ENCODE measurements around the gene GABRP.
A peak's percentile ranks its signal among the peaks of the same experiment; 100 is the strongest.
"Not testable (repeated sequence)": the region's sequence is repeated elsewhere in the genome, so short reads cannot be mapped to it uniquely, and the experiment has no call there.

The GABRP gene

DNA sequence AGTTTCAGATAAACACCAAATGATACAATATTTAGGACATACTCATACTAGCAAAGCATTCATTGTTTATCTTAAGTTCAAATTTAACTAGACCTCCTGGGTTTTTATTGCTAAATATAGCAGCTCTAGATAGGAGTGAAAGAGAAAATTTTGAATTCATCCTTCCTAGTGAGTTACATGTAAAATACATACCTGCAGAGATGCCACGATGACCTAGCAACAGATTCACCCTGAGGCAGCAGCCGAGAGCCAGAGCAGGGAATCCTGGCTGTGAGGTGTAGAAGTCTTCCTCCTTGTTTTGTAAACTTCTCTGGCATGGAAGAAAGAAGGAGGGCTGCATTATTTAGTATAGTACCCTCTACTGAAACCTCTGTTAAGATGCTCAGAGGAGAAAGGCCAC, 25.9 kb upstream of the GABRP start:
- DNase-seq (ENCODE audit: low spot score) (no peak), ATAC-seq (ENCODE audit: low read depth) (no peak)
- peaks cover 36% of the 10 kb centered on the region for H3K4me1 ChIP-seq (ENCODE audit: insufficient read depth, poor library complexity, severe bottlenecking)
- H3K36me3 ChIP-seq (ENCODE audit: low read depth), result no peaks in the 10 kb centered on the region
- no peaks in the 10 kb centered on the region for H3K9me3 ChIP-seq (ENCODE audit: severe bottlenecking)
- TF ChIP-seq, protein P1, sequence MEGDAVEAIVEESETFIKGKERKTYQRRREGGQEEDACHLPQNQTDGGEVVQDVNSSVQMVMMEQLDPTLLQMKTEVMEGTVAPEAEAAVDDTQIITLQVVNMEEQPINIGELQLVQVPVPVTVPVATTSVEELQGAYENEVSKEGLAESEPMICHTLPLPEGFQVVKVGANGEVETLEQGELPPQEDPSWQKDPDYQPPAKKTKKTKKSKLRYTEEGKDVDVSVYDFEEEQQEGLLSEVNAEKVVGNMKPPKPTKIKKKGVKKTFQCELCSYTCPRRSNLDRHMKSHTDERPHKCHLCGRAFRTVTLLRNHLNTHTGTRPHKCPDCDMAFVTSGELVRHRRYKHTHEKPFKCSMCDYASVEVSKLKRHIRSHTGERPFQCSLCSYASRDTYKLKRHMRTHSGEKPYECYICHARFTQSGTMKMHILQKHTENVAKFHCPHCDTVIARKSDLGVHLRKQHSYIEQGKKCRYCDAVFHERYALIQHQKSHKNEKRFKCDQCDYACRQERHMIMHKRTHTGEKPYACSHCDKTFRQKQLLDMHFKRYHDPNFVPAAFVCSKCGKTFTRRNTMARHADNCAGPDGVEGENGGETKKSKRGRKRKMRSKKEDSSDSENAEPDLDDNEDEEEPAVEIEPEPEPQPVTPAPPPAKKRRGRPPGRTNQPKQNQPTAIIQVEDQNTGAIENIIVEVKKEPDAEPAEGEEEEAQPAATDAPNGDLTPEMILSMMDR (IDR thresholded peaks at IDR 0.05; ENCODE audit: poor library complexity, severe bottlenecking), result no peak
- no peaks in the 10 kb centered on the region for H3K27me3 ChIP-seq (ENCODE audit: insufficient read depth, poor library complexity, severe bottlenecking)
- H3K4me3 ChIP-seq (ENCODE audit: severe bottlenecking), result no peak overlapping the region
- H3K27ac ChIP-seq (ENCODE audit: poor library complexity, severe bottlenecking), result peak overlapping the region; percentile 77

DNA sequence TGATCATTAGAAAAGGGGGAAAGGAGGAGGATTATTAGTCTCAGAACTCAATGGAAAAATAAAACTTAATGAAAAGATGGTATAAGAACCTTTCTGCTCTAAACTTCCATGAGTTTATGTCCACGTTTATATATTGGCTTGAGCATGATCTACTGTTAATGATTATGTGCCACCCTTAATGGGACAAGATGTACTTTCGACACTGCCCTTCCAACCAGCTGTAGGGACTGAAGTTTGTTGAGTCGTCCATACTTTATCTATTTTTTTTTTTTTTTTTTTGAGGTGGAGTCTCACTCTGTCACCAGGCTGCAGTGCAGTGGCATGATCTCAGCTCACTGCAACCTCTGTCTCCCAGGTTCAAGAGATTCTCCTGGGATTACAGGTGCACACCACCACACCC, 25.0 kb upstream of the GABRP start:
- Histone ChIP-seq H3K9me3 (ENCODE audit: severe bottlenecking) (no peaks in the 10 kb centered on the region), H3K4me3 (ENCODE audit: severe bottlenecking) (no peak overlapping the region), H3K4me1 (ENCODE audit: insufficient read depth, poor library complexity, severe bottlenecking) (peaks cover 28% of the 10 kb centered on the region), H3K27ac (ENCODE audit: poor library complexity, severe bottlenecking) (no peak overlapping the region), H3K27me3 (ENCODE audit: insufficient read depth, poor library complexity, severe bottlenecking) (no peaks in the 10 kb centered on the region), H3K36me3 (ENCODE audit: low read depth) (no peaks in the 10 kb centered on the region)
- ATAC-seq (ENCODE audit: low read depth) (no peak), DNase-seq (ENCODE audit: low spot score) (no peak)
- TF ChIP-seq, protein P1 (IDR thresholded peaks at IDR 0.05; ENCODE audit: poor library complexity, severe bottlenecking), result no peak

DNA sequence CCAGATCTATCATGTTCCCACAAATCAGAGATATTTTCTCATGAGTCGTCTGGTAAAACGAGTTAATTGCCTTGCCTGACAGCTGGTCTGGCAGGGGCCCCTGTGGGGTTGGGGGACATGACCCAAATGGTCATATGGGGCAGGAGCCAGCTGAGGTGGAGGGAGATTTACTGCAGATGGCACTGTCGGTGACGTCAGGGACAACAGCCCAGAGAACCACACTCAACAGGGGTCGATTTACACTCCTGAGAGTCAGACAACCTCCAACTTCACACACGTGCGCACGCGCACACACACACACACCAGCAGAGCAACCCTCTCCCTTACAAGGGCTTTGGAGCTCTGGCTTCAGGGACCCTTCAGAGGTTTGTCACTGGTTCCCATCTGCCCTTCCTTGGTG, 23.4 kb upstream of the GABRP start:
- H3K4me3 ChIP-seq (ENCODE audit: severe bottlenecking), result no peak overlapping the region
- DNase-seq (ENCODE audit: low spot score), result no peak
- no peak overlapping the region for H3K27ac ChIP-seq (ENCODE audit: poor library complexity, severe bottlenecking)
- H3K27me3 ChIP-seq (ENCODE audit: insufficient read depth, poor library complexity, severe bottlenecking), result no peaks in the 10 kb centered on the region
- H3K4me1 ChIP-seq (ENCODE audit: insufficient read depth, poor library complexity, severe bottlenecking), result peaks cover 25% of the 10 kb centered on the region
- TF ChIP-seq, protein P1 (IDR thresholded peaks at IDR 0.05; ENCODE audit: poor library complexity, severe bottlenecking), result no peak
- no peaks in the 10 kb centered on the region for H3K9me3 ChIP-seq (ENCODE audit: severe bottlenecking)
- no peak for ATAC-seq (ENCODE audit: low read depth)
- no peaks in the 10 kb centered on the region for H3K36me3 ChIP-seq (ENCODE audit: low read depth)

DNA sequence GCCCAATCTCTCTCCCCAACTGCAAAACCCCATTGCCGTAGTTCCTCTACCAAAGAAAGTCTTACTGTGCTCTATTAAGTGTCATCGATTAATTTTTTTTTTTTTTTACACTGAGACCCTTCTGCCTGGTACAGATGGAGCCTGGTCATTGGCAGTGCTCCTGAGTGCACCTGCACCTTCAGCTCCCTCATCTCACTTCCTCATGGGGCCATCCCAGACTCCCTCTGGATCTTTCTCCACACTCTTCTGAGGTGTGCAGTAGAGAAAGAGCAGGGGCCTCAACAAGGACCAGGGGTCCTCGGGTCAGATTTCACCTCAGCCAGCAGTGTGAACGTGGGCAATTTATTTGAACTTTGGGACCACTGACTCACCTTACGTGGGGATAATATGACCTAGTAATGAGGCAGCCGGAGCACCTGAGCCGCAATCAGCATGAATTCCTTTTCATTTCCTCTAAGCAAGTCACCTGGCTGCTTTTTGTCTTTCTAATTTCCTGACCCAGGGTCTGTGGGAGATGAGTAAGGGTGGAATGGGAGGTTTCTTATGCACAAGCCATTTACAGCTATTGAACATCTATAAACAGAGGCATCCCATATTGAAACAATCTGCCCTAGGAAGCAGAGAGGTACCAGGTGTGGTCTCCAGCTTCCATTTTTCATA, 22.3 kb upstream of the GABRP start:
- H3K27ac ChIP-seq (ENCODE audit: poor library complexity, severe bottlenecking), result no peak overlapping the region
- no peak overlapping the region for H3K4me3 ChIP-seq (ENCODE audit: severe bottlenecking)
- no peaks in the 10 kb centered on the region for H3K36me3 ChIP-seq (ENCODE audit: low read depth)
- DNase-seq (ENCODE audit: low spot score) (no peak), ATAC-seq (ENCODE audit: low read depth) (no peak; the same call in 2 of the 3 replicates)
- peaks cover 15% of the 10 kb centered on the region for H3K4me1 ChIP-seq (ENCODE audit: insufficient read depth, poor library complexity, severe bottlenecking)
- TF ChIP-seq, protein P1 (IDR thresholded peaks at IDR 0.05; ENCODE audit: poor library complexity, severe bottlenecking), result no peak
- no peaks in the 10 kb centered on the region for H3K9me3 ChIP-seq (ENCODE audit: severe bottlenecking)
- H3K27me3 ChIP-seq (ENCODE audit: insufficient read depth, poor library complexity, severe bottlenecking), result no peaks in the 10 kb centered on the region

DNA sequence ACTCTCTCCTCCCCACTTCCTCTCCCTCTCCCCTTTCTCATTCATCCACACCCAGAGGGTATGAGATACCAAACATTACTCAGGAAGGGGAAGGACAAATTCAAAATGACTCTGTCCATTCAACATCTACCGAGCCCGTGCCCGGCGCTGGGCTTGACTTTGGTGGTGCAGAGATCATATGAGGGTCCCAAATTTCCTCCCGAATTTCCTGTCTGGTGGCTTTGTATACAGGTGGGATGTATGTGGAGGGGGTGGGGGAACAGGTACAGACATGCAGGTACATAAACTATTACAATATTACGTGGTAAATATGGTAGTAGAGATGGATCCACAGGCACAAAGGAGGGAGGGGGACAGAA, 21.8 kb upstream of the GABRP start:
- ATAC-seq (ENCODE audit: low read depth) (no peak), DNase-seq (ENCODE audit: low spot score) (no peak)
- TF ChIP-seq, protein P1 (IDR thresholded peaks at IDR 0.05; ENCODE audit: poor library complexity, severe bottlenecking), result no peak
- Histone ChIP-seq H3K27me3 (ENCODE audit: insufficient read depth, poor library complexity, severe bottlenecking) (no peaks in the 10 kb centered on the region), H3K27ac (ENCODE audit: poor library complexity, severe bottlenecking) (no peak overlapping the region), H3K9me3 (ENCODE audit: severe bottlenecking) (no peaks in the 10 kb centered on the region), H3K36me3 (ENCODE audit: low read depth) (no peaks in the 10 kb centered on the region), H3K4me3 (ENCODE audit: severe bottlenecking) (no peak overlapping the region), H3K4me1 (ENCODE audit: insufficient read depth, poor library complexity, severe bottlenecking) (peaks cover 10% of the 10 kb centered on the region)

DNA sequence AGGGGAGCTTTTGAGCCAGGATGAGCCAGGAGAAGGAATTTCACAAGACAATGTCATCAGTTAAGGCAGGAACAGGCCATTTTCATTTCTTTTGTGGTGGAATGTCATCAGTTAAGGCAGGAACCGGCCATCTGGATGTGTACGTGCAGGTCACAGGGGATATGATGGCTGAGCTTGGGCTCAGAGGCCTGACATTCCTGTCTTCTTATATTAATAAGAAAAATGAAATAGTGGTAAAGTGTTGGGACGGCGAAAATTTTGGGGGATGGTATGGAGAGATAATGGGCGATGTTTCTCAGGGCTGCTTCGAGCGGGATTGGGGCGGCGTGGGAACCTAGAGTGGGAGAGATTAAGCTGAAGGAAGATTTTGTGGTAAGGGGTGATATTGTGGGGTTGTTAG, 21.2 kb upstream of the GABRP start:
- H3K4me1 ChIP-seq (ENCODE audit: insufficient read depth, poor library complexity, severe bottlenecking); ATAC-seq (ENCODE audit: low read depth); H3K9me3 ChIP-seq (ENCODE audit: severe bottlenecking); H3K27me3 ChIP-seq (ENCODE audit: insufficient read depth, poor library complexity, severe bottlenecking); H3K27ac ChIP-seq (ENCODE audit: poor library complexity, severe bottlenecking); H3K4me3 ChIP-seq (ENCODE audit: severe bottlenecking); DNase-seq (ENCODE audit: low spot score); H3K36me3 ChIP-seq (ENCODE audit: low read depth): not testable (repeated sequence)

DNA sequence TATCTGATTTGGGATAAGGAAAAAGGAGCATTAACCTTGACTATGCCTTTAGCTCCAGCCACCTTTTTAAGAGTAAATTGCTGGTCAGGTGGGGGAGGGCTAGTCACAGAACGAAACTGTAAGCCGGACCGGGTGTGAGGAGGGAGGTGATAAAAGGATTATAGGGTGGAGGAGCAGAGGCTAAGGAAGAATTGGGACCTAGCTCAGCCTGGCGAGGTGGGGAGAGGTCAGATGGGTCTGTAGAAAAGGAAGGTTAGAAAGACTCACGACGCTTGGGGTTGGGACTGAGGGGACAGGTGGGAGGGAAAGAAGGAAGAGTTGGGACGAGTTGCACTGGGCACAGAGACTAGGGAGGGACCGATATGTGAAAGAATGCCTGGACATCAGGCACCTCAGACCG, 17.7 kb upstream of the GABRP start:
- H3K4me3 ChIP-seq (ENCODE audit: severe bottlenecking); ATAC-seq (ENCODE audit: low read depth); DNase-seq (ENCODE audit: low spot score); H3K27ac ChIP-seq (ENCODE audit: poor library complexity, severe bottlenecking); H3K9me3 ChIP-seq (ENCODE audit: severe bottlenecking); H3K27me3 ChIP-seq (ENCODE audit: insufficient read depth, poor library complexity, severe bottlenecking); H3K36me3 ChIP-seq (ENCODE audit: low read depth); H3K4me1 ChIP-seq (ENCODE audit: insufficient read depth, poor library complexity, severe bottlenecking): not testable (repeated sequence)

Data from RWPE2 (cell line).